Gastrocnemius medialis (tissue), 4 donors: ENCODE results near the gene KCTD18.

Source experiments
- CTCF ChIP-seq, 5 experiments: fragments of 450-650 bp in 3 of 5; fragments of 200-600 bp in 2 of 5; sonication (generic) in 2 of 5; IDR thresholded peaks in 4 of 5; conservative IDR thresholded peaks in 1 of 5; 1 replicate in 4 of 5; 2 replicates in 1 of 5; pipeline ENCODE4 v1.5.1; 2016 to 2019; ENCODE audit warnings: antibody characterized with exemption in 5 of 5, mild to moderate bottlenecking in 3 of 5, moderate library complexity in 3 of 5
- POLR2A ChIP-seq, 2 donors: fragments of 450-650 bp; IDR thresholded peaks; one replicate each; pipeline ENCODE4 v1.6.1; 2017; ENCODE audit warnings: antibody characterized with exemption in 2 of 2, mild to moderate bottlenecking in 2 of 2, moderate library complexity in 2 of 2

GRCh38 chr2:200509235-200509611, 645 bp downstream of the KCTD18 start:
- no peak for TF ChIP-seq CTCF (IDR thresholded peaks at IDR 0.05 in 4 of 5, conservative IDR thresholded peaks at IDR 0.05 in 1 of 5)
- TF ChIP-seq POLR2A (IDR thresholded peaks at IDR 0.05): no peak
